ENCODE results near the gene NPHP1.
"Not testable (repeated sequence)": the region's sequence is repeated elsewhere in the genome, so short reads cannot be mapped to it uniquely, and the experiment has no call there.

The NPHP1 gene

DNA sequence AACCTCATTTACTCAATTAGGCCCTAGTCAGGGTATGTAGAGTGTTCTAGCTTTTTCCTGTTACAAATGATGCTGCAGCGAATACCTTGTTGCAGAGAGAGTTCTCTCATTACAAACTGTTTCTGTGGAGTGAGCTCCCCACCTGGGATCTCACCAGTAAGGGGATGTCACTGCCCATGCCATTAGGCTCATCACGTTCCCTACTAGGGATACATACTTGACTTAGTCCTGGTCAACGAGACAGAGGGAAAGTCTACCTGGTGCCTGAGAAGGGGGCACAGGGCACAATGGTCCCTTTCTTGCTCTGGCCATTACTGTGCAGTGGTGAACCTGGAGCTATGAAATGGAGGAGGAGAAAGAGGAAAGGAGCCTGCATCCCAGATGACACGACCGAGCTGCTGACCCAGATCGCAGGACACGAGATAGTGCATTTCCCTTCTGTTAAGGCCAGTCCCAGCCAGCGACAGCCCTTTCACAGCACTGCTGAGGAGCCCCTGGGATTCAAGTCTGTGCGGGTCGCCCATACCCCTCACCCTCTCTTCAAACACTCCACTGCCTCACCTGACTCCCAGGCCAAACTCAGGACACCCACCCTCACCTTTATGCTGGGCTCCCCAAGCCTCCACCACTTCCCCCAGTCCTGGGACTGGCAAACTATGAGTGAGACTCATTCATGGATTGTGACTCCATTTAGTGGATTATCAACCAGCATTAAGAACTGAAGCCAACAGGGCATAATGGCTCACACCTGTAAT is 105.2 kb downstream of the NPHP1 start:
- no peak for TF ChIP-seq CTCF (conservative IDR thresholded peaks at IDR 0.05; ENCODE audit: low read depth, low read length)
- no peak overlapping the region for H3K9ac ChIP-seq

DNA sequence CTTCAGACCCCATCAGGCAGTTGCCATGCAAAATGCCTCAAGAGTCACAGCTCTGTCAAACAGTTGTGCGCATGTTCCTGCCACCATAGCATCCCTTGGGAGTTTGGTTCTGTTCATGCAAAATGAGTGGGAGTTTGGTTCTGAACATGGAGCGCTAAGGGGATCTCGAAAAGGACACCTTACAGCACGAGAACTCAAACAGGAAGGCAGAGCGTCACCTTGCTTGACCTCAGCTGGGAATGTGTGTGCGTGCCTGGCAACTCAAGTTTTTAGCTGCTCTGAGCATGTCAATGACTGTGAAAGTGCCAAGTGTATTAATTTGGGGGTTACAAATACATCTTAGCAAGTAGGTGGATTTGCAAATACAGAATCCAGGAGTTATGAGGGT is 105.8 kb downstream of the NPHP1 start:
- Histone ChIP-seq H3K9ac (no peak overlapping the region), H2AFZ (ENCODE audit: low read depth) (no peak overlapping the region), H3K4me3 (IDR thresholded peaks at IDR 0.05; ENCODE audit: insufficient read depth, low read depth, low read length) (no peak overlapping the region), H3K4me1 (ENCODE audit: low read depth, poor library complexity, severe bottlenecking) (no peaks in the 10 kb centered on the region), H4K20me1 (ENCODE audit: insufficient read depth) (no peaks in the 10 kb centered on the region), H3K27me3 (ENCODE audit: insufficient read depth, low read depth) (no peaks in the 10 kb centered on the region), H3K27ac (no peak overlapping the region), H3K36me3 (ENCODE audit: insufficient read depth) (no peaks in the 10 kb centered on the region), H3K79me2 (ENCODE audit: insufficient read depth, low read depth) (no peaks in the 10 kb centered on the region), H3K4me2 (no peak overlapping the region)
- TF ChIP-seq CTCF (conservative IDR thresholded peaks at IDR 0.05; ENCODE audit: low read depth, low read length), result no peak

More for the DNA sequence above, 105.2 kb downstream of the NPHP1 start:
- H3K36me3 ChIP-seq (ENCODE audit: insufficient read depth), result no peaks in the 10 kb centered on the region
- no peaks in the 10 kb centered on the region for H3K79me2 ChIP-seq (ENCODE audit: insufficient read depth, low read depth)
- no peaks in the 10 kb centered on the region for H4K20me1 ChIP-seq (ENCODE audit: insufficient read depth)
- H2AFZ ChIP-seq (ENCODE audit: low read depth), result no peak overlapping the region
- no peak overlapping the region for H3K4me3 ChIP-seq (IDR thresholded peaks at IDR 0.05; ENCODE audit: insufficient read depth, low read depth, low read length)
- H3K4me1 ChIP-seq (ENCODE audit: low read depth, poor library complexity, severe bottlenecking), result no peaks in the 10 kb centered on the region
- no peak overlapping the region for H3K4me2 ChIP-seq
- H3K27ac ChIP-seq, result no peak overlapping the region
- no peaks in the 10 kb centered on the region for H3K27me3 ChIP-seq (ENCODE audit: insufficient read depth, low read depth)

DNA sequence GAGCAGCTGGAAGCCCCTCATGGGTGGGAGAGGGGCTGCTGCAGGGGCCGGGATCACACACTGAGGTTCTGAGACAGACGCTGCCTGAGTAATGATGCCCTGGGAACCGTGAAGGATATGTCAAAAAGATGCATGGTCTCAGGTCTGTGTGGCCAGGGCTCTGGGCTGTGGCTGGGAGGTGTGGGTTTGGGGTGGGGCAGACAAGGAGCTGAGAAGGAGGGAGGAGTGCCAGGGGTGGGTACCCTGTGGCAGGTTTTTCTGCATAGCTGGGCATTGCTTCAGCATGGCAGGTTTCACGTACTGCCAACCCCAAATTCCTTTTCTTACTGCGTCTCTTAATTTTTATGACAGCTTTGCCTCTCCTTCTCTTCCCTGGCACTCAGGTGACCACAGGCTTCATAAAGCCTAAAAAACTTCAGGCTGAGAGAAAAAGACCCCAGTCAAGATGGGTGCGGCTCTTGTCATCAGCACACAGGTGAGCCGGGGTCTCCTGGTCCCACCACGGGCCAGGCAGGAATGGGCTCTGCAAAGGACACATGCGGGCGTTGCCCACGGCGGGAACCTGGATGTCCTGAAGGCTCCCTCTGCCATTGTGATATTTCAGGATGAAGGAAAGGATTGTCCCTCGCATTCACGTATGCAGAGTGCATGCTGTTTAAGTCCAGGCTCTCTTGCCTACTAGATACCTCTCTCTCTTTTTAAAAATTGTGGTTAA is 107.2 kb downstream of the NPHP1 start:
- no peaks in the 10 kb centered on the region for H3K79me2 ChIP-seq (ENCODE audit: insufficient read depth, low read depth)
- H4K20me1 ChIP-seq (ENCODE audit: insufficient read depth), result no peaks in the 10 kb centered on the region
- no peaks in the 10 kb centered on the region for H3K4me1 ChIP-seq (ENCODE audit: low read depth, poor library complexity, severe bottlenecking)
- TF ChIP-seq CTCF (conservative IDR thresholded peaks at IDR 0.05; ENCODE audit: low read depth, low read length), result no peak
- no peaks in the 10 kb centered on the region for H3K36me3 ChIP-seq (ENCODE audit: insufficient read depth)
- H3K27ac ChIP-seq, result no peak overlapping the region
- no peak overlapping the region for H3K4me2 ChIP-seq
- no peak overlapping the region for H3K9ac ChIP-seq
- H3K27me3 ChIP-seq (ENCODE audit: insufficient read depth, low read depth), result no peaks in the 10 kb centered on the region
- no peak overlapping the region for H2AFZ ChIP-seq (ENCODE audit: low read depth)
- no peak overlapping the region for H3K4me3 ChIP-seq (IDR thresholded peaks at IDR 0.05; ENCODE audit: insufficient read depth, low read depth, low read length)

DNA sequence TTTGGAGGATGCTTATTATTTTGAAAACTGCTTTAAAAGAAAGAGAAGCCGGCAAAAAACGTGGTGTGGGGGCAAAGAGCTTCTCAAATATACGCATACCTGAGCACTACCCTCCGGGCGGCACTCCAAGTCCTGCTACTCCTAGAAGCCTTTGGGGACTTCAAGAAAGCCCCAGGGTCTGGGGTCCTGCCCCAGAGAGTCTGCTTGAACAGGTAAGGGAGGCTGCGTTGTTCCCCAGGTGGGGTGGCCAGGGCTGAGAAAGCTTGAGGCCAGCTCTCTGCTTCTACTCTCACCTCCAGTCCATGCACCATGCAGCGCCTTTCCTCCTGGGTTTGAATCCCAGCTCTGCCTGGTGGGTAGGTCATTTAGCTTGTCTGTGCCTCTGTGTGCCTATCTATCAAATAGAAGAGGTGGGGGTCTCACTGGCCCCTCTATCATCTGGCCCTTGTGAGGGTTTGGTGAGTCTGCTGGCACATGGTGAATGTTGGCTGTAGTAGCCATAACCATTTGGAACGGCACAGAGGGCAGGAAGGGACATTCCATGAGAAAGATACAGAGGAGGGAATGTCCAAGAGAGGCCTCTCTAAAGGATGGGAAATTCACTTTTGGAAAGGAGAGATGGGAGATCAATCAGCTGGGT is 108.7 kb downstream of the NPHP1 start:
- H3K79me2 ChIP-seq (ENCODE audit: insufficient read depth, low read depth), result no peaks in the 10 kb centered on the region
- H3K27ac ChIP-seq, result no peak overlapping the region
- H3K9ac ChIP-seq, result no peak overlapping the region
- no peak overlapping the region for H2AFZ ChIP-seq (ENCODE audit: low read depth)
- no peaks in the 10 kb centered on the region for H3K27me3 ChIP-seq (ENCODE audit: insufficient read depth, low read depth)
- H3K36me3 ChIP-seq (ENCODE audit: insufficient read depth), result no peaks in the 10 kb centered on the region
- no peak overlapping the region for H3K4me3 ChIP-seq (IDR thresholded peaks at IDR 0.05; ENCODE audit: insufficient read depth, low read depth, low read length)
- no peaks in the 10 kb centered on the region for H3K4me1 ChIP-seq (ENCODE audit: low read depth, poor library complexity, severe bottlenecking)
- H3K4me2 ChIP-seq, result no peak overlapping the region
- H4K20me1 ChIP-seq (ENCODE audit: insufficient read depth), result no peaks in the 10 kb centered on the region
- TF ChIP-seq CTCF (conservative IDR thresholded peaks at IDR 0.05; ENCODE audit: low read depth, low read length), result no peak

DNA sequence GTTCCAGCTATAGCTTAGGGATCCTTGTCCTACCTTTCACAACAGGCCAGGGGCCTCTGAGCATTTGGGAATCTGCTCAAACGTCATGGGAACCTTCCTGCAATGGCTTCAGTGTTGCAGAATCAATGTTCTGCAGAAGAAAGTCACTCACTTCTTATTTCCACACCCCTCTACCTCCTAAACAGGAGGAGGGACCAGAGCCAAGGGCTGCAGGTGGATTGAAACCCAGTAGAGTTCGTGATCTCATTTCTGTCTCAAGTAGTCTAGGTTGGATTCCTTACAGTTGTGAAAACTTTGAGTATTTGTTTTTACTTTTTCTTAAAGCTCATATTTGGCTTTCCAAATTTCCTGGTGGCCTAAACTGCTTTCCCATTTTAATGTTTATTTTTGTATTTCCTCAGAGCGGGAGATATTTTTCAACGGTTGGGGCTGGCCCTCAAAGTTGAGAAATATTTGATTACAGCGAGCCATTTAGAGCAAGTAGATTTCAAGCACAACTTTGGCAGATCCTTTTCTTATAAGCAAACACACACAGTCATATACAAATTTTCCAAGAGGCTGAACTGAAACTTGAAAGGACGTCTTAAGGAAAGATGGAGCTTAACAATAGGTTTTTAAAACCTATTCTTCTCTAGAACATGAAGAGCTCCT is 109.8 kb downstream of the NPHP1 start:
- H3K79me2 ChIP-seq (ENCODE audit: insufficient read depth, low read depth); H3K27ac ChIP-seq; H3K9ac ChIP-seq: not testable (repeated sequence)

GRCh38 chr2:110093924-110094323 is 110.9 kb downstream of the NPHP1 start:
- H2AFZ ChIP-seq (ENCODE audit: low read depth); H3K79me2 ChIP-seq (ENCODE audit: insufficient read depth, low read depth); H3K4me2 ChIP-seq; H4K20me1 ChIP-seq (ENCODE audit: insufficient read depth); H3K4me3 ChIP-seq (IDR thresholded peaks at IDR 0.05; ENCODE audit: insufficient read depth, low read depth, low read length); H3K9ac ChIP-seq; H3K36me3 ChIP-seq (ENCODE audit: insufficient read depth); H3K27ac ChIP-seq; H3K4me1 ChIP-seq (ENCODE audit: low read depth, poor library complexity, severe bottlenecking); H3K27me3 ChIP-seq (ENCODE audit: insufficient read depth, low read depth): not testable (repeated sequence)

More for the DNA sequence above, 109.8 kb downstream of the NPHP1 start:
- H4K20me1 ChIP-seq (ENCODE audit: insufficient read depth); H2AFZ ChIP-seq (ENCODE audit: low read depth); H3K4me3 ChIP-seq (IDR thresholded peaks at IDR 0.05; ENCODE audit: insufficient read depth, low read depth, low read length); H3K4me2 ChIP-seq; H3K4me1 ChIP-seq (ENCODE audit: low read depth, poor library complexity, severe bottlenecking); H3K36me3 ChIP-seq (ENCODE audit: insufficient read depth); H3K27me3 ChIP-seq (ENCODE audit: insufficient read depth, low read depth): not testable (repeated sequence)

Measured in KMS-11 (cell line).